OCI-M2 (cell line): ENCODE data around the gene TECTA.

ENCODE experiments used
- DNase-seq: peaks from one replicate; lab custom pipeline; 2025; ENCODE audit not compliant: unreplicated experiment; lab: John Stamatoyannopoulos, UW

Gene TECTA, protein sequence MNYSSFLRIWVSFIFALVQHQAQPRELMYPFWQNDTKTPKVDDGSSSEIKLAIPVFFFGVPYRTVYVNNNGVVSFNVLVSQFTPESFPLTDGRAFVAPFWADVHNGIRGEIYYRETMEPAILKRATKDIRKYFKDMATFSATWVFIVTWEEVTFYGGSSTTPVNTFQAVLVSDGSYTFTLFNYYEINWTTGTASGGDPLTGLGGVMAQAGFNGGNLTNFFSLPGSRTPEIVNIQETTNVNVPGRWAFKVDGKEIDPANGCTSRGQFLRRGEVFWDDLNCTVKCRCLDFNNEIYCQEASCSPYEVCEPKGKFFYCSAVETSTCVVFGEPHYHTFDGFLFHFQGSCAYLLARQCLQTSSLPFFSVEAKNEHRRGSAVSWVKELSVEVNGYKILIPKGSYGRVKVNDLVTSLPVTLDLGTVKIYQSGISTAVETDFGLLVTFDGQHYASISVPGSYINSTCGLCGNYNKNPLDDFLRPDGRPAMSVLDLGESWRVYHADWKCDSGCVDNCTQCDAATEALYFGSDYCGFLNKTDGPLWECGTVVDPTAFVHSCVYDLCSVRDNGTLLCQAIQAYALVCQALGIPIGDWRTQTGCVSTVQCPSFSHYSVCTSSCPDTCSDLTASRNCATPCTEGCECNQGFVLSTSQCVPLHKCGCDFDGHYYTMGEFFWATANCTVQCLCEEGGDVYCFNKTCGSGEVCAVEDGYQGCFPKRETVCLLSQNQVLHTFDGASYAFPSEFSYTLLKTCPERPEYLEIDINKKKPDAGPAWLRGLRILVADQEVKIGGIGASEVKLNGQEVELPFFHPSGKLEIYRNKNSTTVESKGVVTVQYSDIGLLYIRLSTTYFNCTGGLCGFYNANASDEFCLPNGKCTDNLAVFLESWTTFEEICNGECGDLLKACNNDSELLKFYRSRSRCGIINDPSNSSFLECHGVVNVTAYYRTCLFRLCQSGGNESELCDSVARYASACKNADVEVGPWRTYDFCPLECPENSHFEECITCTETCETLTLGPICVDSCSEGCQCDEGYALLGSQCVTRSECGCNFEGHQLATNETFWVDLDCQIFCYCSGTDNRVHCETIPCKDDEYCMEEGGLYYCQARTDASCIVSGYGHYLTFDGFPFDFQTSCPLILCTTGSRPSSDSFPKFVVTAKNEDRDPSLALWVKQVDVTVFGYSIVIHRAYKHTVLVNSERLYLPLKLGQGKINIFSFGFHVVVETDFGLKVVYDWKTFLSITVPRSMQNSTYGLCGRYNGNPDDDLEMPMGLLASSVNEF (N-terminal part only)

DNA sequence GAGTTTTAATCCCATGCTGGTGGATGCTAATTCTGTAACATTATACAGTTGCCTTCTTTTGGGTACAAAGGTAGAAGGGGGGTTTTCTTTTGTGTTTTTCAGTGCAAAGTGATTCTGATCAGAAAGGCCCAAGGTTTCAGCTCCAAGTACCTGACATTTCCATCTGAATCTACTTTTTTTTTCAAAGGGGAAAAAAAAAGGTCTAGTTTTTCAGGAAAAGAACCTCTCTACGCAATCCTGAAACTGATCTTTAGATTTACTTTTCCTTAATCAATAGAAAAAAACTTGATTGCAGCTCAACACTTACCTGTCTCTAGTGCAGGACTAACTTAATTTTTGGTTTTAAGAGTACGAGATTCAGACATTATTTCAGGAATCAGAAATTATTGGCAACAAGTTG is at the start of gene TECTA:
TECTA (plus strand) TSS at position 301 of the 400 bp plus-strand sequence. CDS start 1,423 bp downstream, outside the sequence.
- no peak for DNase-seq

DNA sequence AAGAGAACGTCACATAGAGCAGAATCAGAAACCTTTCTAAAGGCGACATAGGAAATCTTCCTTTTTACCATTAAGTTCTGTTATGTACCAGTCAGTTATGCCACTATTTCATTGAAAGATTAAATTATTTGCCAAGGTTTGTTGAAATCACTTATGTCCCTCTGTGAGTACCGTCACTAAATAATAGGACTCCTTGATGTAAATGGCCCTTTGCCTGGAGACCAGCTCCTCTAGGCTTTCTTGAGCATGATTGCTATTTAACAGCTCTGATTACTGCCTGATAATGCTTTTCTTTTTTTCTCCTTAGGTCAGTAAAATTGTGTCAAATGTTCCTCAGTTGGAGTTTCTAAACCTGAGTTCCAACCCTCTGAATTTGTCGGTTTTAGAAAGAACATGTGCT is 47.8 kb upstream of the TECTA start:
- DNase-seq = no peak

DNA sequence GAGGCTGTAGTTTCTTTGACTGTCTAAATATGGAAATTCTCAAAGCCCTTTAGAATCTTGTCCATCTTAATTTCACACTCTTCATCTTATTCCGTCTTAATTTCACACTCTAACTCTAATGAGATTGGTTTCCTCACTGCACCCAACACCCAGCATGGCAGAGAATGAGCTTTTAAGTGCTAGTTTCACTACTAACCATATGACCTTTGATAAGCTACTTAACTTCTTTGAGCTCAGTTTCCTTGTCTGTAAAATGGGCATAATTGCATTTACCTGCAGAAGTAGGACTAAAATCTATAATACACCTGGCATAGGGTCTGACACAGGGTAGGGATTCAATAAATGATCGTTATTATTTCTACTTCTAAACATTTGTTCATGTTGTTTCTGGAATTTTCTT is 46.8 kb upstream of the TECTA start:
- no peak for DNase-seq

DNA sequence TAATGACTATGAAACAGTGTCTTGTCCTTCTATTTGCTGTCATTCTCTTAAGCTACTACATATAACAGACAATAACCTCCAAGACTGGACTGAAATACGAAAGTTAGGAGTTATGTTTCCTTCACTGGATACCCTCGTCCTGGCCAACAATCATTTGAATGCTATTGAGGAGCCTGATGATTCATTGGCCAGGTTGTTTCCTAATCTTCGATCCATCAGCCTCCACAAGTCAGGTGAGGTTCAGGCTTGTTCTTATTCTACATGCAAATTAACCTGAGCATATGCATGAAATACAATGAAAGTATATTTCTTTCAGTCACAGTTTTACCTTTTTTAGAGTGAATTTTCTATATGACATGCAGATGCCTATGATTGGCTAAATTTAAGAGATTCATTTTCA is 46.0 kb upstream of the TECTA start:
- DNase-seq = no peak

DNA sequence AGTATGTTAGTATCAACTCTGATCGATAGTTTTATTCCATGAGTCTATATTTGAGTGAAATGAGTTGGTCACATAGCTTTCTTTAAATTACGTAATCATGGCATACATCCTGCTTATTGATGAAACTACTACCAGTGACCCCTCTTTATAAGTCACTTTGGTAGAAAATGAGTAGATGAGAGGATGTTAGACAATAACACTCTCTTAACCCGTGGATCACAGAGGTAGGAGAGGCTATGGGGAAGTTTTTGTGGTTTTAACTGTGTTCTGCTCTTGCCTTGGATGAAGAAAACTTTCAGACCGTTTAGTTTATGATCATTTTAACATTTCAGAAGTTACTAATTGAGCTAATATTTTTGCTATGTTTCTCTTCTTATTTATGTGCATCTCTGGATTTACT is 43.1 kb upstream of the TECTA start:
- no peak for DNase-seq

DNA sequence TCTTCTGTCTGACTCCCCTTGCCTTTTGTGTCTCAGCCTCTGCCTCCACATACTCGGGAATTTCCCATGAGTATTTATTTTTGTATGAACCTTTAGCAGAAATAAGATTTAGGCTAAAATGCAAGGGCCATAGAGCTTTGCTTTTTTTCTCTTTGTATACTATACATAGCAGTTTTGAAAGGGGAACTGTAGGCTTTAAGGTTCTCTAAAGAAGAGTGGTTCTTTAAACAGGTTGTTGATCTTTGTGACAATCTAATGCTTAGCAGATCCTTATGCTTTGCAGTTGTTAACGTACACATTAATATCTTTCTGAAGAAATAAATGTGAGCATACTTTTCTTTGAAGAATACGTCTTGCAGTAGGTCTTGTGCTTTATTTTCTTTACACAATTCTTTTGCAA is 42.1 kb upstream of the TECTA start:
- DNase-seq = no peak

DNA sequence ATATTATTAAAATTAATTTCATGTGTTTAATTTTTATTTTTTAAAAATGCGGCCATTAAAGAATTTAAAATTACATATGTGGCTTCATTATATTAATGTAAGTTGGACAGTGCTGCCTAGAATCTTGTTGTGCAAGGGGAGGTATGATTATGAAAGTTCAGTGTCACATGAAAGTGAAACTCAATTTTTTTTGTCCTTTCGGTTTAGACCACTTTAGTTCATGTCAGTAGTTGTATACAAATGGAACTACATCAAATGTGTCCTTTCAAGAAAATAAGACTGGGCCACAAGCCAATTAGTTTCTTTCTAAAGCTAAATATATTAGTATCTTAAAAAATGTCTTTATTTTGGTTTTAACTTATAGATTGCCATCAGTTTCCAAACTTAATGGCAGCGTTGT is 41.4 kb upstream of the TECTA start:
- no peak for DNase-seq

DNA sequence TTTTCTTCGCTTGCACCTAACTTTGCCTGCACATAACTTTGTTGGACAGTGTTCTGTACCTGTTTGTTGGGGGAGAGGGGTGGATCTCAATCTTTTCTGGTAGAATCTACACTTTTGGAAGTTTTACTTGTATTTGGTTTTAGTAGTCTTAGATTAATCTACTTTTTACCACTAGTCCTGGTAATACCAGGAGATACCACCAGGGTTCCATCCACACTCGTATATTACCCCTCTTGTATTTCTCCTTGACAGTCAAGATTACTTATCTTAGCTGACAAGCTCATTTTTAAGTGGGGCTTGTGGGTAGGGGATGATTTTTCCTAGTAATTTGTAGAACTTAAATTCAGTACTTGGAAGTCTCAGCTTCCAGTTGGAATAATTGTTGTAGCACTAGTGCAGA is 37.3 kb upstream of the TECTA start:
- no peak for DNase-seq

DNA sequence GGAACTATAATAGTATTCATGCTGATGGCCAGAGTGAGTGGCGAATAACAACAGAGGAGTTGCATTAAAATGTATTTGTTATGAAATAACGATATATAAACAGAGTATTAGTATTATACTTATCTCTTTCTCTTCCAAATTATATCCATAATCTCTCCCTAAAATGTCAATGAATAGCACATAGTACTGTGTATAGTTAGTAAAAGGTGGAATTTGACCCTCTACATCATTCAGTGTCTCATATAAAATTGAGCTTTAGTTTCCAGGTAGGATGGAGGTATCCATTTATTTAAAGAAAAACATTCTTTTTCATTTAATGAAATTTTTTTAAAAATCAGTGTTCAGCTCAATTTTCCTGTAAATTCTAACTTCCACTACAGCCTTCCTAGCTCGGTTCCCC is 34.4 kb upstream of the TECTA start:
- DNase-seq = no peak

DNA sequence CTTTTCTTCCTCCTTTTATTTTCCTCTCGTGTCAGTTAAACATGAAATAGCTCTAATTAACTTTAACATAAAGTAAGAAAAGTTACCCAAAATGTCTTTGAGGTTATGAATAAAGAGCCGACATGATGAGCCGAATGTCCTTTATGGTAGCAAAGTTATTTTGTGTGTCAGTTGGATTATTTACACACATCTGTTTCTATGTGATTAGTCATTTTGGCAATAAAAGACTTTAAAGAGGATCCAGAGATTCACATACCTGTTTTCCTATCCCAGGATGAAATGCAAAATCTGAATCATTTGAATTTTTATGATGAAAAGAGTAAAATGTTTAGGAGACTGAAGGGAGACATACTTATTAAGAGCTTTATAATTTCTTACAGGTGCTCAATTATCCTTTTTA is 34.0 kb upstream of the TECTA start:
- DNase-seq = no peak

DNA sequence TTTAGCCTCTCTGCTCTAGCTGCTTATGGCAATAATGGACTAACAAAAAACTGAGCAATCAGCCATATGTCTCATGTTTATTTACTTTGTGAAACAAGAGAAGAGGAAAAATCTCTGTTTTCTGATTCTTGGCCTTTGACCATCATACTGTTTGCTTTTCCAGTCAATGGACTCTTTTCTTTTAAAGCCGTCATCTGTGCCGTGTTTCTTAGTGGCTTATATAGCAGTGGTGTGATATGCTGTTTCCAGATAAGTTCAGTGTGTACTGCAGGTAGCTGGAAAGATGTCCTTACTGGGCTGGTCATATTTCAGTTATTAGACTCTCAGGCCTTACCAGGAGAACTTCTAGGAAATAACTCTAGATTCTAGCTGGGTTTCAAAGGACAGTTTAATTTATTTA is 33.6 kb upstream of the TECTA start:
- DNase-seq = no peak

DNA sequence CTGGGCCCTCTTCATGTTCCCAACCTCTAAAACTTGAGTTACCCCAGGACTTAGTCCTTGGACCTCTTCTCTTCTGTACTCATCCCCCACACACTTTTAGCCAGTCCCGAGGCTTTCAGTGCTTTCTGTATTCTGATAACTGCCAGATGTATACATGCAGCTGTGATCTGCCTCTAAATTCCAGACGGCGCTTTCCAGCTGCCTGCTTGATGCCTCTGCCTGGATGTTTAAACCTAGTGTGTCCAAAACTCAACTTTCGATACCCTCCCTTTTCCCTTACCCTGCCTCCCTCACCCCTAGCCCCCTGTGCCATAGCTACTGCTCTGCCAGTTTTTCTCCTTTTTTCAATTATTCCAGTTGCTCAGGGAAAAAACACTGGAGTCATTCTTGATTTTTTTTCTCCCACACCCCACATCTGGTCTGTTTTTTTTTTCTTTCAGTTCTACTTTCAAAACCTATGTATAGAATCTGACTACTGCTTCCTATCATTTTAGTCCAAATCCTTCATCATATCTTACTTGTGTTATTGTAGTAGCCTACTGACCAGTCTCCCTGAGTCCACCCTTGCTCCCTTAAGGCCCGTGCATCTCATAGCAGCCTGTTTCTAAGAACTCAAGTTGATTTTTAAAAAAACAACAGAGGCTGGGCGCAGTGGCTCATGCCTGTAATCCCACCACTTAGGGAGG is 32.9 kb upstream of the TECTA start:
- no peak for DNase-seq

DNA sequence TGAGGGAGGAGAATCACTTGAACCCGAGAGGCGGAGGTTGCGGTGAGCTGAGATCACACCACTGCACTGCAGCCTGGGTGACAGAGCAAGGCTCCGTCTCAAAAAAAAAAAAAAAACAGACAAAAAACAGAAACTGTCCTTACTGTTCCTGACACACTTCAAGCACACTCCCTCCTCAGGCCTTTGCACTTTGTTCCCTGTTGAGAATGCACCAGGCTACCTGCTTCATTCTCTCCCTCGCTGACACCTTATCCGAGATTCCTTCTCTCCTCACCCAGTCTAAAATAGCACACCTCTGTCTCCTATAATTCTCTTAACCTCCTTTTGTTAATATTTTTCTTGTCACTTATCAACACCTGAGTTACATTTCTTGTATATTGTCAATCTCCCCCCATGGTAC is 32.3 kb upstream of the TECTA start:
- no peak for DNase-seq

DNA sequence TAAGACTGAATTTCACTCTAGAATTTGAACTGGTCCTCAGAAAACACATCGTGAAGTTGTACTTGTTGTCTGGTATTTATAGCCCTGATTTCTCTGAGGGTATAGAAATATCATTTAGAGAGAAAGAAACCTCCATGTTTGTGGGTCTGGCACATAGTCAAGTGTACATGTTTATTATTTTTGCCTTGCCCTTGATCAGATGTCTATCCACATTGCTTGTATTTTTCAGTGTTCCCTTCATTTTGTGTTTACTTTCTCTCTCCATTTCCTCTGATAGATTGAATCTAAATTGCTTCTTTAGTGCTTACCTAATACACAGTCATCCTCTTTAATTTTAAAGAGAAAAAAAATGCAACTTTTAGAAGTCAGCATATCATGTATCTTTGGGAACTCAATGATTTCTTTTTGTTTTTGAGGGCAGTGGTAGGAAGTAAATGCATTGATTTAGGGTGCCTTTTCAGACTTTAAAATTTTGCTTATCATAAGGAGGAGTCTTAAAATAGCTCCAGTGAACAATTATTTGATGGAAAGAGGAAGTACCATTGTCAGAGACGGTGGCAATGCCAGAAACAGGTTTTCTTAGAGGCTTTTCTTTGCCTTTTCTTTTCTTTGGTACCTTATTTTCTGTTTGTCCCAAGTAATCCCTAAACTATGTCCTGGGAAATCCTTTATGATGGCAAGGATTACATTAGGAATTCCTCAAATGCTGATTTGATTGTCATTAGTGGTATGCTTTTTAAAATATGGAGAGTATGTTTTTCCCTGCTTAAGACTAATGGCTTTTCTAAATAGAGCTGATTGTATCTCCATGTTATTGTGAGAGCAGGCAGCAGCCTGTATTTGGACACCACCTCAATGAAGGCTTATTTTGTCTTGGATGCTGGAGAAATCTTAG is 29.8 kb upstream of the TECTA start:
- DNase-seq = no peak

DNA sequence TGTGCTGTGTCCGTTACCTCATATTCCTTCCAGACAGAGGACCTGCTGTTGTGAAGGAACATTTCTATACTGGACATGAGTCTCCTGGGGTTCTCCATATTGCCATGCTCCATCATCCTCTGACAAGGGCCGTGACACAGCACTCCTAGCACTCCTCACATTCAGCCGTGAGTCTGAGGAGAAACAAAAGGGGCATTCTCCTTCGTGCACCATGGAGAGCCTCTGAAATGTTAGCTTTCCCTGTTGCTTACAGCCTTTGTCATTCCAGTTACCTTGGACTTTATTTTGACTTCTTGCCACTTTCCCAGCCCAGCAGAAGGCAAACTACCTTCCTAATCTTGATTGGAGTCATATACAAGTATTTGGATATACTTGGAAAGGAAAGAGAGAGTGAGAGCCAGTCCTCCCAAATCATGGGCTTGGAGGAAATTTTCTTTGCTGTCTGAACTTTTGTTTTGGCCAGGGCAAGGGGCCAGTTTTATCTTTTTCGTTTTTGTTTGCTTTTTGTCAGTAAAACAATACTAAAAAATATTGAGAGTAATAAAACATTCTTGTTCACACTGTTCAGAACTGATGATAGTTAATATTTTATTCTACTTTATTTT is 29.1 kb upstream of the TECTA start:
- DNase-seq = no peak

DNA sequence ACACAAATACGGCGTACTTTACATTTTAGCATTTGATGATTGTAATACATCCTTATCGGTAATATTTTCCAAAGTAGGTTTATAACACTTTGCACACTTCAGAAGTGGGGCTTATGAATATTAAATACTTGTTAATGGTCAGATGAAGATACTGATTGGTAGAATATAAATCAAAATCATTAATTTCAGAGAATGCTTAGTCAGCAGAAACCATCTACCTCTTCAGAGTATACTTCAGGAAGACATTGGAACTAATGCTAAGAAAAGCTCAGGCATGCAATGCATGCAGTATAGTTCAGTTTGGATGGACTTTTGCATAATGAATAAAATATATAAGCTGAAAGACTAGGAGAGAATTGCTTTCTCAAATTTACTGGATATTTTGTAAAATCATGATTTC is 19.7 kb upstream of the TECTA start:
- no peak for DNase-seq

DNA sequence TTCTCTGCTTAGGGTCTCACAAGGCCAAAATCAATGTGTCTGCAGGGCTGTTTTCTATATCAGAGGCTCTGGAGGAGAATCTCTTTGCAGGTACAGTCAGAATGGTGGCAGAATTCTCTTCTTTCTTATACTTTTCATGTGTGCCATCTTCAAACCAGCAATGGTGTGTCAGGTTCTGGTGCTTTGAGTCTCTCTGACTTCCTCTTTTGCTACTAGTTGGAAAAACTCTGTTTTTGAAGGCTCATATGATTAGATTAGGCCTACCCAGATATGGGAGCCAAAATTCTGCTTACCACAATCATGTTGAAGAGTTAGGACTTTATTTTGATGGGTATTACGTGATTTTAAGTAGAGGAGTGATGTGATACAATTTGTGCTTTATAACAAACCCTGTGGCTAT is 18.8 kb upstream of the TECTA start:
- no peak for DNase-seq

DNA sequence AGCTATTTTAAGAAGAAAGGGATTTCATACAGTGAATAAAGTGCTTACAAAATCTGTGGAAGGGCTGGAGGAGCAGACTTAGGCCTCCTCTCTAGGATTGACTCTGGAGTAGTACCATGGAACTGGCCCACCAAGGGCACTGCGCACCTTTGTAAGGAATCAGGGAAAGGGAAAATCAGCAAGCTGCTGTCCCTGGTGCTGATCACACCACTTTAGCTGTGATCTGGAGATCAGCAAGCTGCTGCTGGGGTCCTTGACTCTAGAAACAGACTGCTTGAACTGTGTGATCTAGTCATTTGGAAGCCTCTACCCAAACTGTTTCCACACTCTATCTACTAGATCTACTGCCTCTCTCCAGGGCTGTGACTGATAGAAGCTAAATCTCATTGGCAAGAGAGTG is 18.4 kb upstream of the TECTA start:
- DNase-seq = no peak

DNA sequence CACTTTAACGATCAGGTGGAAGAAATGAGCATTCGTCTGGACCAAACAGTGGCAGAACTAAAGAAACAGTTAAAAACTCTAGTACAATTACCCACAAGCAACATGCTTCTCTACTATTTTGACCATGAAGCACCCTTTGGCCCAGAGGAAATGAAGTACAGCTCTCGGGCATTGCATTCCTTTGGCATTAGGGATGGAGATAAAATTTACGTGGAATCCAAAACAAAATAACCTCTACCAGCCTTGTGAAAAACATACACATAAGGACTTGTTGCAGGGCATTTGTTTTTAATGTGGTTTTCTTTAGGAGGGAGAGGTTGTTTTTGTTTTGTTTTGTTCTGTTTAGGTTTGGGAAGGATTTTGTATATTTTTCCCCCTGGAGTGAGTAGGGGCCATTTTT is 14.2 kb upstream of the TECTA start:
- DNase-seq = no peak

DNA sequence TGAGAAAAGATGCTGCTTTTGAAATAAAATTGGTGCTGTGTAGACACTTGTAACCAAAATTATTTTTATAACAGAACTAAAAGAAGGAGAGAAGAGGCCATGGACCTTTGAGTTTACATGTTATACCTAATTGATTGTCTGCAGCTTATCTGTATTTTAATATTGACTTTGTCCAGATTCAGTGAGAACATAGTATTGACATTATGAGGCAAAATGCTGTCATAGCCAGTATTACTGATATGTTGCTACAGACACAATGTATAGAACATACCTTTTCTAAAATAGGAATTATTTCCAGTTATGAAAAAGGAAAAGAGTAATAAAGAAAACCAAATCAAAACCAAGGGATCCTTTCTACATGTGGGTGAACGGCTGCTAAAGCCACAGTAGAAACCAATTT is 11.5 kb upstream of the TECTA start:
- DNase-seq = no peak
